SJSA1 (cell line): ENCODE data around the gene TCOF1. TPM values are rescaled to one million over a fixed set of nuclear protein-coding genes. Genes with fewer than 3 reads are reported as not detected.
A peak's percentile ranks its signal among the peaks of the same experiment; 100 is the strongest.

Experiments used
- DNase-seq, 2 experiments: peaks; one replicate each; pipeline ENCODE4 v3.0.0-alpha.2; 2015 to 2020; ENCODE audit warnings: low spot score in 2 of 2, low read depth in 1 of 2
- H3K27ac ChIP-seq: fragments of 250-450 bp; sonication (Bioruptor Pico); 2 replicates; pipeline ENCODE4 v1.5.1; 2020; ENCODE audit warnings: mild to moderate bottlenecking, moderate library complexity
- H3K27me3 ChIP-seq: fragments of 250-450 bp; sonication (Bioruptor Pico); replicated peaks from 2 replicates; pipeline ENCODE4 v1.5.1; 2020; ENCODE audit warnings: mild to moderate bottlenecking, moderate library complexity
- H3K36me3 ChIP-seq: fragments of 250-450 bp; sonication (Bioruptor Pico); 2 replicates; pipeline ENCODE4 v1.5.1; 2020; ENCODE audit warnings: mild to moderate bottlenecking
- H3K4me1 ChIP-seq: fragments of 250-450 bp; sonication (Bioruptor Pico); replicated peaks from 2 replicates; pipeline ENCODE4 v1.6.1; 2021; ENCODE audit warnings: mild to moderate bottlenecking
- H3K4me3 ChIP-seq: fragments of 250-450 bp; sonication (Bioruptor Pico); 2 replicates; pipeline ENCODE4 v1.5.1; 2020; ENCODE audit warnings: mild to moderate bottlenecking
- H3K9me3 ChIP-seq: fragments of 250-450 bp; sonication (Bioruptor Pico); replicated peaks from 2 replicates; pipeline ENCODE4 v1.5.1; 2020; ENCODE audit warnings: mild to moderate bottlenecking
- total RNA-seq: library from RNA; depleted of rRNA; stranded (reverse); fragments of >200 nt; shearing (Covaris generic); gene quantifications from 2 replicates; pipeline ENCODE4 v1.2.3, GENCODE V29; 2014

The TCOF1 gene
- total RNA-seq, 1 experiment from 2014 or later = 67.2 TPM

GRCh38 chr5:150318613-150319483 lies 38.6 kb upstream of the TCOF1 start:
- H3K27ac ChIP-seq = peak overlapping the region; percentile 38

DNA sequence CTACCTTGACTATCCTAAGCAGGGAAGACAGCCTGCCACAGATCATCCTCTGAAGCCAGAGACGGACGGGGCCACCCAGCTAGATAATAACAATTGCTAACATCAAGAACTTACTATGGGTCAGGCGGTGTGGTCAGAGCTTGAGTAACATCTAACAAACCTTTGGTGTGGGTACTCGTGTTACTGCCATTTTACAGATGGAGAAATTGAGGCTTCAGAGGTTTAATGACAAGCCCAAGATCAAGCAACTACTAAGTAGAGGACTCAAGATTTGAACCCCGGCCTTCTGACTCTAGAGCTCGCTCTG lies 38.1 kb upstream of the TCOF1 start:
- DNase-seq = peak; percentile 79 to 88

More at GRCh38 chr5:150318613-150319483, 38.6 kb upstream of the TCOF1 start:
- H3K4me1 ChIP-seq = peaks cover 69% of the 10 kb centered on the region
- H3K36me3 ChIP-seq = no peaks in the 10 kb centered on the region
- H3K4me3 ChIP-seq = no peak overlapping the region
- DNase-seq = peak in 1 of 2 experiments; percentile 31
- no peaks in the 10 kb centered on the region for H3K27me3 ChIP-seq
- no peaks in the 10 kb centered on the region for H3K9me3 ChIP-seq

DNA sequence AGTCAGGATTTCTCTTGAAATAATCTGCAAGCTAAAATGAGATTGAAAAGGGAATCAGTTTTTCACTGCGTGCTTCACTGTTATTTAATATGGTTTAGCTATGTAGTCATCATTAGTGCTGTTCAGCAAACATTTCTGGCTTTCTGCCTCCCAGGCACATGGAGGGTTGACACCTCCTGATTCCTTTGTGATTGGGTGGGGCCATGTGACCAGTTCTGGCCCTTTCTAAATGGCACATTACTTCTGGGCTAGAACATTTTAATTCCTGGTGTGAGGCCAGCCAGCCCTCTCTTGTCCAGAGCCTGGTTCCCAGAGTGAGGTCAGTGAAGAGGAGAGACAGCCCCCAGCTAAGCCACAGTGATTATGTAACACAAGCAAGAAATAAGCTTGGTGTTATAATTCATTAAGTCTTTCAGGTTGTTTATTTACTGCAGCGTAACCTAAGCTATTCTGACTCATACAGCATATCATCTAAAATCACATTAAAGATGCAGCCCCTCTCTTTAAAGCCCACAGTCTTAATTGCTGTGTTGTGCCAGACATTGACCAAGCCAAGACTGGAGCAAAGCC lies 37.4 kb upstream of the TCOF1 start:
- Histone ChIP-seq H3K27ac (peak overlapping the region; percentile 38), H3K4me1 (peaks cover 69% of the 10 kb centered on the region)
- peak; percentile 70 to 75 for DNase-seq

More for the DNA sequence above, 38.1 kb upstream of the TCOF1 start:
- Histone ChIP-seq H3K27ac (peak overlapping the region; percentile 38), H3K36me3 (no peaks in the 10 kb centered on the region), H3K4me3 (no peak overlapping the region), H3K27me3 (no peaks in the 10 kb centered on the region), H3K9me3 (no peaks in the 10 kb centered on the region), H3K4me1 (peaks cover 69% of the 10 kb centered on the region)

GRCh38 chr5:150321211-150321610 lies 36.3 kb upstream of the TCOF1 start:
- Histone ChIP-seq H3K36me3 (no peaks in the 10 kb centered on the region), H3K4me3 (no peak overlapping the region), H3K4me1 (peaks cover 67% of the 10 kb centered on the region), H3K27me3 (no peaks in the 10 kb centered on the region), H3K9me3 (no peaks in the 10 kb centered on the region), H3K27ac (no peak overlapping the region)
- DNase-seq = no peak

More for the DNA sequence above, 37.4 kb upstream of the TCOF1 start:
- Histone ChIP-seq H3K27me3 (no peaks in the 10 kb centered on the region), H3K36me3 (no peaks in the 10 kb centered on the region), H3K4me3 (no peak overlapping the region), H3K9me3 (no peaks in the 10 kb centered on the region)

- Histone ChIP-seq H3K4me1 (peaks cover 66% of the 10 kb centered on the region), H3K9me3 (no peaks in the 10 kb centered on the region), H3K36me3 (no peaks in the 10 kb centered on the region), H3K27me3 (no peaks in the 10 kb centered on the region), H3K27ac (peak overlapping the region; percentile 1; the same call in 1 of the 2 replicates), H3K4me3 (no peak overlapping the region)
- DNase-seq = no peak
Observed at GRCh38 chr5:150321784-150322183, 35.7 kb upstream of the TCOF1 start.

GRCh38 chr5:150322202-150322601 lies 35.3 kb upstream of the TCOF1 start:
- Histone ChIP-seq H3K4me3 (no peak overlapping the region), H3K9me3 (no peaks in the 10 kb centered on the region), H3K27ac (peak overlapping the region; percentile 1; the same call in 1 of the 2 replicates), H3K4me1 (peaks cover 66% of the 10 kb centered on the region), H3K27me3 (no peaks in the 10 kb centered on the region), H3K36me3 (no peaks in the 10 kb centered on the region)
- peak in 1 of 2 experiments; percentile 51 for DNase-seq

- no peaks in the 10 kb centered on the region for H3K36me3 ChIP-seq
- peaks cover 64% of the 10 kb centered on the region for H3K4me1 ChIP-seq
- H3K27ac ChIP-seq = no peak overlapping the region
- no peaks in the 10 kb centered on the region for H3K9me3 ChIP-seq
- DNase-seq = peak in 1 of 2 experiments; percentile 54
- no peak overlapping the region for H3K4me3 ChIP-seq
- H3K27me3 ChIP-seq = no peaks in the 10 kb centered on the region
Observed at GRCh38 chr5:150323092-150323491, 34.4 kb upstream of the TCOF1 start.

- no peaks in the 10 kb centered on the region for H3K27me3 ChIP-seq
- no peak overlapping the region for H3K27ac ChIP-seq
- no peaks in the 10 kb centered on the region for H3K9me3 ChIP-seq
- H3K36me3 ChIP-seq = no peaks in the 10 kb centered on the region
- H3K4me1 ChIP-seq = peaks cover 57% of the 10 kb centered on the region
- DNase-seq = no peak
- H3K4me3 ChIP-seq = no peak overlapping the region
Observed at GRCh38 chr5:150323819-150324218, 33.7 kb upstream of the TCOF1 start.

DNA sequence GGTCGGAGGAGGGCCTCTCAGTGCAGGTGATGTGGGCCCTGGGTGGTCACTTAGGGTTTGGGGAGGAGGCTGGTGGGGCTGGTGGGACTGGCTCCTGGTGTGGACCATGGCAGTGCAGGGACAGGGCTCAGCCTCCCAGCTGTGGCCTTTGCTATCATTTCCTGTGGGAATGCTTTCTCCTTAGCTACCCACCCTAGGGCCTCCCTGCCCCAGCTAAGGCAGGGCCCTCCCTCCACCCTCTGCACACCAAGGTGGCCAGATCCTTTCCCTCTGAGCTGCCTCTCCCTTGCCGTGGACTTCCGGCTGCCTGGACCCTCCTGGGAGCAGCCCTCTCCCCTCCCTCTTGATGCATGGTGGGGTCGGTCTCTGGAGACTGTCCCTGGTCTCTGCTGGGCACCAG lies 32.1 kb upstream of the TCOF1 start:
- Histone ChIP-seq H3K27ac (no peak overlapping the region), H3K36me3 (no peaks in the 10 kb centered on the region), H3K9me3 (no peaks in the 10 kb centered on the region), H3K4me3 (no peak overlapping the region), H3K4me1 (peaks cover 41% of the 10 kb centered on the region), H3K27me3 (no peaks in the 10 kb centered on the region)
- DNase-seq = no peak

GRCh38 chr5:150326707-150327106 lies 30.8 kb upstream of the TCOF1 start:
- Histone ChIP-seq H3K4me1 (peaks cover 32% of the 10 kb centered on the region), H3K27me3 (no peaks in the 10 kb centered on the region), H3K27ac (no peak overlapping the region; the same call in 1 of the 2 replicates), H3K4me3 (no peak overlapping the region), H3K36me3 (no peaks in the 10 kb centered on the region), H3K9me3 (no peaks in the 10 kb centered on the region)
- DNase-seq = no peak

DNA sequence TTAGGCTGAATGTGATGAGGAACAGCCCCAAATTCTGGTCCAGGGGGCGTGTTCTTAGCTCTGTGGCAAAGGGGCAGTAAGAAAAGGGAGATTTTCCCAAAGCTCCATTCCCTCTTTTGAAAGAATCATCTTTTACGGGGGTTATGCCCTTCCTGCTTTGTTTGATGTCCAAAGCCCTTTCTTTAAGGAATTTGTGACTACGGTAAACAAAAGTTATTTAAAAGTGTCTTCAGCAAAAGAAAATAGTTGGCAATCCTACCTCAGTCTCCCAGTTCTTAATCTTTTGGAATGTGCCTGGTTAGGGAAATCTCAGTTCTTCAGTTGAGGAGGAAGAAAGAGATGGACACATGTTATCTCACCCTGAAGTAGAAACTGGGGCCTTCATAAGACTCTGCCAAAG lies 30.4 kb upstream of the TCOF1 start:
- Histone ChIP-seq H3K4me3 (no peak overlapping the region), H3K27ac (no peak overlapping the region; the same call in 1 of the 2 replicates), H3K36me3 (no peaks in the 10 kb centered on the region), H3K27me3 (no peaks in the 10 kb centered on the region), H3K4me1 (peaks cover 28% of the 10 kb centered on the region), H3K9me3 (no peaks in the 10 kb centered on the region)
- DNase-seq = peak in 1 of 2 experiments; percentile 55

- H3K27ac ChIP-seq = no peak overlapping the region
- no peaks in the 10 kb centered on the region for H3K27me3 ChIP-seq
- H3K36me3 ChIP-seq = no peaks in the 10 kb centered on the region
- no peaks in the 10 kb centered on the region for H3K9me3 ChIP-seq
- DNase-seq = no peak
- H3K4me3 ChIP-seq = no peak overlapping the region
- peaks cover 17% of the 10 kb centered on the region for H3K4me1 ChIP-seq
Observed at GRCh38 chr5:150328515-150328914, 29.0 kb upstream of the TCOF1 start.

- no peaks in the 10 kb centered on the region for H3K9me3 ChIP-seq
- H3K36me3 ChIP-seq = no peaks in the 10 kb centered on the region
- no peaks in the 10 kb centered on the region for H3K27me3 ChIP-seq
- peaks cover 17% of the 10 kb centered on the region for H3K4me1 ChIP-seq
- no peak for DNase-seq
- H3K27ac ChIP-seq = no peak overlapping the region
- no peak overlapping the region for H3K4me3 ChIP-seq
Observed at GRCh38 chr5:150329038-150329437, 28.5 kb upstream of the TCOF1 start.
